Tibial artery (tissue), 4 donors: ENCODE data around the gene TP63.

Experiments used
- DNase-seq, 2 donors: peaks; one replicate each; pipeline ENCODE4 v3.0.0-alpha.2; 2019
- H3K27ac ChIP-seq, 2 donors: fragments of 200-600 bp; sonication (generic) in 1 of 2; 1 replicate in 1 of 2; 2 replicates in 1 of 2; pipeline ENCODE4 v1.5.1; 2018 to 2019; ENCODE audit warnings: mild to moderate bottlenecking in 1 of 2
- H3K27me3 ChIP-seq, 2 donors: fragments of 200-600 bp; sonication (generic) in 1 of 2; one replicate each; pipeline versions ENCODE4 v1.5.1 to v1.6.0; 2016 to 2019
- H3K36me3 ChIP-seq, 3 donors: fragments of 200-600 bp; sonication (generic) in 2 of 3; one replicate each; pipeline ENCODE4 v1.5.1; 2016 to 2019; ENCODE audit warnings: mild to moderate bottlenecking in 2 of 3
- H3K4me1 ChIP-seq, 4 donors: fragments of 200-600 bp; sonication (generic) in 2 of 4; 1 replicate in 3 of 4; 2 replicates in 1 of 4; pipeline ENCODE4 v1.5.1; 2016 to 2019
- H3K4me3 ChIP-seq, 2 donors: fragments of 200-600 bp; sonication (generic) in 1 of 2; 1 replicate in 1 of 2; 2 replicates in 1 of 2; pipeline ENCODE4 v1.5.1; 2018 to 2019; ENCODE audit warnings: mild to moderate bottlenecking in 2 of 2
- H3K9me3 ChIP-seq, 3 donors: fragments of 200-600 bp; sonication (generic) in 1 of 3; one replicate each; pipeline ENCODE4 v1.5.1; 2016 to 2019
- intact Hi-C: fragments of 100-400 bp; cut with DNase I; formaldehyde crosslinking; loops from one replicate; pipeline ENCODE4 v1.15.0; 2023; ENCODE audit warnings: low total_unique reads
- TF ChIP-seq, protein P1 (sequence below), 2 experiments: fragments of 200-600 bp in 1 of 2; fragments of 450-650 bp in 1 of 2; IDR thresholded peaks; one replicate each; pipeline ENCODE4 v1.5.1; 2017 to 2019; ENCODE audit warnings: antibody characterized with exemption in 2 of 2, mild to moderate bottlenecking in 1 of 2, moderate library complexity in 1 of 2

TP63 gene

DNA sequence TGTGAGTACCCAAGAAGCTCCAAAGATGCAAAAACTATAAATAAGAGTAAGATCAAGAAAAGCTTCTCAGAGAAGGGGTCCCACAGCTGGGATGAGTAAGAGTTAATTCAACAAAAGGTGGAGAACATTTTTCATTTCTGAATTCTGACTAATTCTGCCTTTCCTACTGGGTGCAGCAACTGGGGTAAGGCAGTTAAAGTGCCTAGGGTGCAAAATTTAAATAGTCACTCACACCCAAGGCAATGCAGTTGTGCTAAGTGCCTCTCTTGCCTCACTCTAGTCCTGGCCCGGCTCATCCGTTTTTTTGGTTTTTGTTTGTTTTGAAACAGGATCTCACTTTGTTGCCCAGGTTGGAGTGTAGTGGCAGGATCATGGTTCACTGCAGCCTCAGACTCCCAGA, 240.2 kb downstream of the TP63 start:
- Histone ChIP-seq H3K27ac (no peak overlapping the region), H3K9me3 (no peaks in the 10 kb centered on the region), H3K4me3 (no peak overlapping the region), H3K36me3 (no peaks in the 10 kb centered on the region), H3K27me3 (no peaks in the 10 kb centered on the region), H3K4me1 (no peaks in the 10 kb centered on the region)
- intact Hi-C loops, result no loop called here
- no peak for DNase-seq
- TF ChIP-seq, protein P1, sequence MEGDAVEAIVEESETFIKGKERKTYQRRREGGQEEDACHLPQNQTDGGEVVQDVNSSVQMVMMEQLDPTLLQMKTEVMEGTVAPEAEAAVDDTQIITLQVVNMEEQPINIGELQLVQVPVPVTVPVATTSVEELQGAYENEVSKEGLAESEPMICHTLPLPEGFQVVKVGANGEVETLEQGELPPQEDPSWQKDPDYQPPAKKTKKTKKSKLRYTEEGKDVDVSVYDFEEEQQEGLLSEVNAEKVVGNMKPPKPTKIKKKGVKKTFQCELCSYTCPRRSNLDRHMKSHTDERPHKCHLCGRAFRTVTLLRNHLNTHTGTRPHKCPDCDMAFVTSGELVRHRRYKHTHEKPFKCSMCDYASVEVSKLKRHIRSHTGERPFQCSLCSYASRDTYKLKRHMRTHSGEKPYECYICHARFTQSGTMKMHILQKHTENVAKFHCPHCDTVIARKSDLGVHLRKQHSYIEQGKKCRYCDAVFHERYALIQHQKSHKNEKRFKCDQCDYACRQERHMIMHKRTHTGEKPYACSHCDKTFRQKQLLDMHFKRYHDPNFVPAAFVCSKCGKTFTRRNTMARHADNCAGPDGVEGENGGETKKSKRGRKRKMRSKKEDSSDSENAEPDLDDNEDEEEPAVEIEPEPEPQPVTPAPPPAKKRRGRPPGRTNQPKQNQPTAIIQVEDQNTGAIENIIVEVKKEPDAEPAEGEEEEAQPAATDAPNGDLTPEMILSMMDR (IDR thresholded peaks at IDR 0.05), result no peak

DNA sequence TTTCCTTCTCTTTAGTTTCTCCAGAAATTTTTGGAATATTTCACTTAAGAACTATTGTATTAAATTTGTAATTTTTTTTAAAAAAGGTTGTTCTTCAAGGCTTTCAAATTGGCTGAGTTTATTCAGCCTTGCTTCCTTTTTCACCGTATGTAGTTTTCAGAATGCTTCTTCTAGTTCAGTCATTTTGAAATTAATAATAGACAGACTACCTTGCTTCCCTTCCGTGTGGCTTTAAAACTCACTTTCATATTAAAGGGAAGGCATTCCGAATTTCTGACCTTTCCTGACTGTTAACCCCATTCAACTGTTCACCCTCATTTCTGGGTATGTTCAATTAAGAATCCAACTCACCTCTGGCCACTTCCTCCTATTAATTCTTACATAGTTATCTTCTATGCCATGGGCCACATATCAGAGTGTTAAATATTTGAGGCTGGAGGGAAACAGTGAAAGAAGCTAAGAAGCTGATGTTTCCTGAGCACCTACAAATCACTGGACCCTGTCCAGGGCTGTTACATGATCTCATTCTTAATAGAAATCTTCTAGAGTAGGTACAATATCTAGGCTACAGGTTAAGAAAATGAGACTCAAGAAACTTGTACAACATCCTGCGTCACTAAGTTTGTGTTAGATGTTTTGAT, 252.0 kb downstream of the TP63 start:
- intact Hi-C loops, result no loop called here
- no peaks in the 10 kb centered on the region for H3K9me3 ChIP-seq

GRCh38 chr3:189890496-189890895, 259.3 kb downstream of the TP63 start:
- H3K9me3 ChIP-seq, result no peaks in the 10 kb centered on the region
- intact Hi-C loops, result no loop called here
- DNase-seq, result no peak
- no peaks in the 10 kb centered on the region for H3K36me3 ChIP-seq
- H3K27ac ChIP-seq, result no peak overlapping the region
- TF ChIP-seq, protein P1 (IDR thresholded peaks at IDR 0.05), result no peak
- no peak overlapping the region for H3K4me3 ChIP-seq
- H3K4me1 ChIP-seq, result no peaks in the 10 kb centered on the region
- no peaks in the 10 kb centered on the region for H3K27me3 ChIP-seq

More for the DNA sequence above, 252.0 kb downstream of the TP63 start:
- Histone ChIP-seq H3K4me1 (no peaks in the 10 kb centered on the region), H3K27ac (no peak overlapping the region), H3K36me3 (no peaks in the 10 kb centered on the region), H3K4me3 (no peak overlapping the region), H3K27me3 (no peaks in the 10 kb centered on the region)
- DNase-seq, result no peak
- TF ChIP-seq, protein P1 (IDR thresholded peaks at IDR 0.05), result no peak

- no peaks in the 10 kb centered on the region for H3K9me3 ChIP-seq
- H3K27ac ChIP-seq, result no peak overlapping the region
- TF ChIP-seq, protein P1 (IDR thresholded peaks at IDR 0.05), result no peak
- no peaks in the 10 kb centered on the region for H3K36me3 ChIP-seq
- intact Hi-C loops, result no loop called here
- H3K4me1 ChIP-seq, result no peaks in the 10 kb centered on the region
- H3K4me3 ChIP-seq, result no peak overlapping the region
- no peaks in the 10 kb centered on the region for H3K27me3 ChIP-seq
- no peak for DNase-seq
Observed at GRCh38 chr3:189896533-189896932, 265.3 kb downstream of the TP63 start.

GRCh38 chr3:189897406-189897805, 266.2 kb downstream of the TP63 start:
- Histone ChIP-seq H3K9me3 (no peaks in the 10 kb centered on the region), H3K4me3 (no peak overlapping the region), H3K4me1 (no peaks in the 10 kb centered on the region), H3K27ac (no peak overlapping the region), H3K27me3 (no peaks in the 10 kb centered on the region), H3K36me3 (no peaks in the 10 kb centered on the region)
- intact Hi-C loops, result no loop called here
- DNase-seq, result no peak
- TF ChIP-seq, protein P1 (IDR thresholded peaks at IDR 0.05), result no peak
